AG04449 (cell line): ENCODE results near the gene GAS2L2.

Experiments used
- CTCF ChIA-PET: fragments of 350-600 bp; formaldehyde crosslinking; extraction: SDS; loops from one replicate; lab custom pipeline; 2021; ENCODE audit warnings: antibody characterized with exemption; lab: Yijun Ruan, JAX
- POLR2A ChIA-PET: fragments of 400-600, 350-600 bp; formaldehyde crosslinking; extraction: SDS; loops from one replicate; lab custom pipeline; 2020; ENCODE audit warnings: antibody characterized with exemption, inconsistent platforms; lab: Yijun Ruan, JAX
- DNase-seq: peaks from one replicate; pipeline ENCODE4 v3.0.0-alpha.2; 2010; ENCODE audit warnings: low read depth, low spot score
- H3K4me3 ChIP-seq: 2 replicates; pipeline ENCODE4 v1.5.1; 2011; ENCODE audit warnings: low read depth, mild to moderate bottlenecking, control low read depth, low read length
- TF ChIP-seq, protein P1 (sequence below): IDR thresholded peaks from one replicate; pipeline ENCODE4 v1.5.1; 2011; ENCODE audit warnings: mild to moderate bottlenecking, moderate library complexity, low read length, control low read depth, inconsistent platforms; ENCODE audit not compliant: insufficient read depth; ENCODE audit errors: missing control alignments

Gene GAS2L2

DNA sequence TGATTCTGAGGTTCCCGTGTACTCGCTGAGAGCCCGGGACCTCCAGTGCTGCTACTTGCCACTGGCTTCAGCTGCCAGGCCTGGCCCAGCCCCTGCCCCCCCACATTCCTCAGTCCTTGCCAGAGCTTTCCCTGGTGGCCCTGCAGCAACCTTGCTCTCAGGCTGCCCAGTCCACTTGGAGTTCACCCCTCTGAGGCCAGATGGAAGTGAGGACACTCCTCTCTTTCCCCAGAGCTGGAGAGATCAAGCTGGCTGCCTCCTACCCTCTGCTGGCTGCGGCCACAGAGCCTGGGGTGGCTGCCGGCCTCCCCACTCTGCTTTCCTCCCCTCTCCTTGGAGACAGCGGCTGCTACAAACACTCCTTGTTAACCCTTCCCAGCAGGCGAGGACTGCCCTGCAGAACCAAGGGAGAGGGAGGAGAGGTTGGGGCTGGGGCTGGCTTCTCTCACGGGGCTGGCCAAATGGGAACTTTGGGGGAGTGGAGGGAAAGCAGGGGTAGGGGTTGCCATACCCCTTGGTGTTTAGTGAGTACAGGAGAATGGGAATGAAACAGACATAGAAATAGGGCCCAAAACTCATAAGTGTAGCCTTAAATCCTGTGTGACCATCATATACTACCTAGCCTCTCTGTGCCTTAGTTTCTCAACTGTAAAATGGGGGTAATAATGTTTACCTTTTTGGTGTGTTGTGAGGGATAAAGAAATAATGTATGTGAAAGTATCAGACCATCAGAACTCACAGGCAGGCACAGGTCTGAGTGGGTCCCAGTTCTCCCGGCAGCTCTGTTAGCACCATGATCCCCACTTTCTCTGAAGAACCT, at the start of gene GAS2L2:
TSS of gene GAS2L2 (minus strand) at position 295 of the 820 bp plus-strand sequence. CDS start 389 bp downstream, outside the sequence.
- DNase-seq: no peak
- ChIA-PET POLR2A (interaction anchor here (0.7 kb wide), 1 partner anchor 56 kb away, joined by 3 read pairs; the partner anchor contains the start of gene TAF15), CTCF (interaction anchor here (1.0 to 12.9 kb wide), 4 partner anchors 11 to 137 kb away, joined by 3 to 565 read pairs (median 10); no protein-coding TSS in a partner anchor)
- TF ChIP-seq, protein P1, sequence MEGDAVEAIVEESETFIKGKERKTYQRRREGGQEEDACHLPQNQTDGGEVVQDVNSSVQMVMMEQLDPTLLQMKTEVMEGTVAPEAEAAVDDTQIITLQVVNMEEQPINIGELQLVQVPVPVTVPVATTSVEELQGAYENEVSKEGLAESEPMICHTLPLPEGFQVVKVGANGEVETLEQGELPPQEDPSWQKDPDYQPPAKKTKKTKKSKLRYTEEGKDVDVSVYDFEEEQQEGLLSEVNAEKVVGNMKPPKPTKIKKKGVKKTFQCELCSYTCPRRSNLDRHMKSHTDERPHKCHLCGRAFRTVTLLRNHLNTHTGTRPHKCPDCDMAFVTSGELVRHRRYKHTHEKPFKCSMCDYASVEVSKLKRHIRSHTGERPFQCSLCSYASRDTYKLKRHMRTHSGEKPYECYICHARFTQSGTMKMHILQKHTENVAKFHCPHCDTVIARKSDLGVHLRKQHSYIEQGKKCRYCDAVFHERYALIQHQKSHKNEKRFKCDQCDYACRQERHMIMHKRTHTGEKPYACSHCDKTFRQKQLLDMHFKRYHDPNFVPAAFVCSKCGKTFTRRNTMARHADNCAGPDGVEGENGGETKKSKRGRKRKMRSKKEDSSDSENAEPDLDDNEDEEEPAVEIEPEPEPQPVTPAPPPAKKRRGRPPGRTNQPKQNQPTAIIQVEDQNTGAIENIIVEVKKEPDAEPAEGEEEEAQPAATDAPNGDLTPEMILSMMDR: no peak
- no peak within 1 kb of the TSS for H3K4me3 ChIP-seq

DNA sequence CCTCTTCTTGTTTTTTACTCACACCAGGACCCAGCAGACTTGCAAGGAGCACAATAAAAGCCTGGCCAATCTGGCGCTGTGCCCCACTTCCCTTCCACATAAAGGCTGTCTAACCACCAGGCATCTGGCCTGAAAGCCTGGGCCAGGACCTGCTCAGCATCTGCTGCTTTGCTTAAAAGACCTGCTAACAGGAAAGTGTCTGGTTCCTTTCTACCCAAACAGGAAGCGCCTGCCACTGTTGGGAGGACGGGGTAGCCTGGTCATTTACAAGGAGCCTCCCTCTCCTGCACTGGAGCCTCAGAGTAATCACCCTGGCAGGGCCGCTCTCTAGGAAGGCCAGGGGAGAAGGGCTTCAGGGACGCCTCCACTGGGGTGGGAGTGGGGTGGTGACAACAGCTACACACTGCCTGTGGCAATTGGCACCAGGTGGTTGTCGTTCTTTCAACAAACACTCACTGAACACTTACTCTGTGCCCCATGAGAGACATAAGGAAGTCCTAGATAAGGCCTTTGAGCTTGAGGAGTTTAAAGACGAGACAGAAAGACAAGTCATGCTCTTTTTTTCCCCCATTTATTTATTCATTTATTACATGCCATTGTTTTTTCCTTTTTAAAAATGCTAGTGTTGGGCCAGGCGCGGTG, 48.7 kb upstream of the GAS2L2 start:
- no peak for DNase-seq
- no peak overlapping the region for H3K4me3 ChIP-seq
- TF ChIP-seq, protein P1: no peak
- ChIA-PET POLR2A (no interaction called here), CTCF (interaction anchor here (0.9 to 13.3 kb wide), 2 partner anchors 32 to 37 kb away, joined by 3 to 819 read pairs; partner anchors contain the start of gene C17orf50)

DNA sequence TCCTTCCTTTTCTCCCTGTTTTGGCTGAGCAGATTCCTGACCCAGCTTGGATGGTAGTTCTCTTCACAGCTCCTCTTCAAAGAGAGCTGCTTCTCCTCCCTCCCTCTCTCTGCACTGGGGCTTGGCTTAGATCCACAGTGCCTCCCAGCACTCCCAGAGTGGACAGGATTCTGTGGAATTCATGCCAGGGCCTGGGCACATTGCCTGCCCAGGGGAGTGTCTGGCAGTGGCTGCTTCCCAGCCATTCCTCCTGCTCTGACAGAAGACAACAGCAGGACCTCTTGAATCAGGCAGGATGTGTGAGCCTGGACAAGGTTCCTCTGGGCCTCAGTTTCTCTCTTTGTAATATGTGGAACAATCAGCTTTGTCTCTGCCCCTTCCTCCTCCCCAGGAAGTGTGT, 46.9 kb upstream of the GAS2L2 start:
- no peak overlapping the region for H3K4me3 ChIP-seq
- no peak for DNase-seq
- CTCF ChIA-PET: interaction anchor here (0.7 to 10.3 kb wide), 9 partner anchors 8 to 52 kb away, joined by 3 to 230 read pairs (median 4); no protein-coding TSS in a partner anchor
- POLR2A ChIA-PET: interaction anchor here (0.5 kb wide), 1 partner anchor 20 kb away, joined by 3 read pairs; no protein-coding TSS in a partner anchor
- TF ChIP-seq, protein P1: no peak

DNA sequence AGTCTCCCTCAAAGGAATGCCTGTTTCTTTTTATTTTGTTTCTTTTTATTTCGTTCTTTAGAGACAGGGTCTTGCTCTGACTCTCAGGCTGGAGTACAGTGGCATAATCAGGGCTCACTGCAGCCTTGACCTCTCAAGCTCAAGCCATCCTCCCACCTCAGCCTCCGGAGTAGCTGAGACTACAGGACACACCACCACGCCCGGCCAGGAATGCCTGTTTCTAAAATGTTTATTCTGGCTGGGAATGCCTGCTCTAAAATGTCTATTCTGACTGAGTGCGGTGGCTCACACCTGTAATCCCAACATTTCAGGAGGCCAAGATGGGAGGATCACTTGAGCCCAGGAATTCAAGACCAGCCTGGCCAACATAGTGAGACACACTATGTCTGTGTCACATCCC, 44.9 kb upstream of the GAS2L2 start:
- POLR2A ChIA-PET: interaction anchor here (1.0 kb wide), 1 partner anchor 11 kb away, joined by 4 read pairs; the partner anchor contains the start of gene TAF15

DNA sequence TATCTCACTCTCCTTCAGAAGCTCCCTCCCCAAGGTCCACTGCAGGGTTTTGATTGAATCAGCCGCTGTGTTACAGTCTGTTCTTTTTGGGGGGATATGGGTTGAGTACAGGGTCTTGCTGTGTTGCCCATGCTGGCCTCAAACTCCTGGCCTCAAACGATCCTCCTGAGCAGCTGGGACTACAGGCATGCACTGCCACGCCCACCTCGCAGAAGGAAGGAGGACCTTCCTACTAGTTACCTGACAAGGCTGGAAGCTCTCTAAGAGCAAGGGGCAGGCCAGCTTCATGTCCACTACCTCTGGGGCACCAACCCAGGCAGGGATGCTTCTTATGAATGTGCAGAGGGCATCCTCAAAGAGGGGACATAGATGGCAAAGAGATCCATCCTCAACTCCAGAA, 44.3 kb upstream of the GAS2L2 start:
- DNase-seq: no peak
- H3K4me3 ChIP-seq: no peak overlapping the region
- TF ChIP-seq, protein P1: no peak
- ChIA-PET POLR2A (interaction anchor here (1.0 kb wide), 1 partner anchor 12 kb away, joined by 4 read pairs; the partner anchor contains the start of gene TAF15), CTCF (interaction anchor here (1.6 to 10.3 kb wide), 8 partner anchors 8 to 40 kb away, joined by 3 to 230 read pairs (median 5); partner anchors contain the start of gene TAF15)

More for the DNA sequence above, 44.9 kb upstream of the GAS2L2 start:
- no peak for DNase-seq
- TF ChIP-seq, protein P1: no peak
- CTCF ChIA-PET: interaction anchor here (0.8 to 10.3 kb wide), 8 partner anchors 9 to 40 kb away, joined by 3 to 230 read pairs (median 4); partner anchors contain the start of gene TAF15
- no peak overlapping the region for H3K4me3 ChIP-seq
